Muscle of back (tissue), 11 donors: ENCODE measurements around the gene FOXN4. TPM values are rescaled to one million over a fixed set of nuclear protein-coding genes. Genes with fewer than 3 reads are reported as not detected.

Source experiments
- DNase-seq, 3 donors: peaks; one replicate each; pipeline versions ENCODE4 v3.0.0 to v3.0.0-alpha.2; 2013
- polyA plus RNA-seq, 10 donors: library from polyadenylated mRNA; unstranded; fragments of 120-200 nt; gene quantifications; one replicate each; pipeline ENCODE4 v1.2.1, GENCODE V29; 2013; ENCODE audit not compliant: insufficient read length in 10 of 10

Gene FOXN4
- polyA plus RNA-seq, 10 donors, result 0.07 to 0.24 (median 0.12) TPM; not detected in 3

DNA sequence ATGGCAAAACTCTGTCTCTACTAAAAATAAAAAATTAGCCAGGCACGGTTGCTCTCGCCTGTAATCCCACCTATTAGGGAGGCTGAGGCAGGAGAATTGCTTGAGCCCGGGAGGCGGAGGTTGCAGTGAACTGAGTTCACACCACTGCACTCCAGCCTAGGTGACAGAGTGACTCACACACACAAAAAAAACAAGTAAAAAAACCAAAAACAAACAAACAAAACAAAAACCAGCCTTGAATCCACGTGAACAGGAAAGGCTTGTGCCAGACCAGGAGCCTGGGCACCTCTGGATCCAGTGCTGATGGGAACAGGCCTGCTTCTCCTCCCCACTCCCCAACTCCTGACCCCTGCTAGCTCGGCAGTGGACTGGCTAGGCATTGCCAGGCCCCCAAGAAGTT lies 3.5 kb downstream of the FOXN4 start:
- DNase-seq, result no peak

DNA sequence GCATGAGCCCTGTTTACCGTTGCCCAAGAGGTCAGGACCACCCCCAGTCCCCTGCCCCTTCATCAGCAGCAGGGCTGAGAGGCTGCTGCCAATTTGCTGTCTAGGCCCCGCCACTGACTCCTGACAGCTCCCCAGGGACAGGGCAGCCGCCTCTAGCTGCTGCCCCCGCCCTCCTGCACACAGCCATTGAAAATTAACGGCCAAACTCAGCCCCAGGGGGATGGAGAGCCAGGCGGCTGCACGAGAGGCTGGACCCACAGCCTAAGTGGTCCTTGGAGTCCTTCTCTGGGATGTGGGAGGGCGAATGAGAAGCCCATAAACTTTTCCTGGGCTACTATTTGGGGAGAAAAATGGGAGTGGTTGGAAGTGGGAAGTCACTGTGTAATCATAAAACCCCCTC lies 4.6 kb downstream of the FOXN4 start:
- DNase-seq, result no peak

DNA sequence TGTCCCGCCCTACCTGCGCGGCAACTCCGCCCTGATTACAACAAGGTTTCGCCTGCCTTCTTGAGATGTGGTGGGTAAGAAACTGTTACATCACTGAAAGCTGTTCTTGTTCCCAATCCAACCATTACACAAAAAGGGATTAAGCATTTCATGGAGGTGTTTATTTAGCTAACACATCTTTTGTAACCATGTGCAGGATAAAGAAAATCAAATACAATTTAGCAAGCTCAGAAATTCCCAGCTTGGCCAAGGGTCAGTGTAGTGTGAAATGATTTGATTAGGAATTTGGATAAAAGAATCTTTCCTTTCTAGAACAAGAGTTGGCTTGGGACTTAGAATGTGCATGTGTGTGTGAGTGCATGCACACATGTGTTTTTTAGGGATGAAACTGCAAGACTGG lies 6.3 kb downstream of the FOXN4 start:
- DNase-seq, result no peak

DNA sequence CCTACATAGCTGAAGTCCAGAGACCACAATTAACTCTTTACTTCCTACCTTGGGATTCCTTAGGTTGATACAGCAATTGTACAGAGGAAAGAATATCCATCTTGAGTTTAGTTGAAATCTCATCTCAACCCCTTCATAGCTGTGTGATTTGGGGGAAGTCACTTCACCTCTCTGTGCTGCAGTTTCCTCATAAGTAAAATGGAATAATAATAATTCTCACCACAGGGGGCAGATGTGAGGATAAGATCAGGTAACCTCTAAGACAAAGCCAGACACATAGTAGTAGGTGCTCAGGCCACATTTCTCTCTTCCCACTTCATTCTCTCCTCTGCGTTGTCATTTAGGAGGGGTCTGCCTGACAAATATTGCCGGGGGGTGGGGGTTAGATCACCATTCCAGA lies 6.7 kb downstream of the FOXN4 start:
- no peak for DNase-seq

DNA sequence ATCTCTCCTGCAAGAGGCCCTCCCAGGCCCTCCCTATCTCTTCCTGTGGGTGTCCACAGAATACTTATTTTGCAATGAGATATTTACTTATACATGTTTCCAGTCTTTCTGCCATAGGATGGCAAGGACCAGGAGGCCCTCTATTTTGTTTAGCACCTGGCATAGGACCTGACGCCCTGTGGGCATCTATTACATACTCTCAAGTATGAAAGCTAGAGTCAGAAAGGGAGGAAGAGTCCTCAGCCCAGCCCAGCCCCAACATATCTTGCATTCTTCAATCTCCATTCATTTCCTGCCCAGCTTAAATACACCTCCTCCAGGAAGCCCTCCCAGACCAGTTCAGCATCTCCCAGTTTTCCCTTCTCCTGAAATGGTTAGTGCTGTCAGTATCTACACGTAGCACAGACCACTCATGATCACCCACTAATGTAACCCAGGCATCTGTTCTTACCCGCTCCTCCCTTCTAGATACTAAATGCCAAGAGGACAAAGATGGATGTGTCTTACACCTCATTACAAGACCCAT lies 7.4 kb downstream of the FOXN4 start:
- DNase-seq, result no peak

DNA sequence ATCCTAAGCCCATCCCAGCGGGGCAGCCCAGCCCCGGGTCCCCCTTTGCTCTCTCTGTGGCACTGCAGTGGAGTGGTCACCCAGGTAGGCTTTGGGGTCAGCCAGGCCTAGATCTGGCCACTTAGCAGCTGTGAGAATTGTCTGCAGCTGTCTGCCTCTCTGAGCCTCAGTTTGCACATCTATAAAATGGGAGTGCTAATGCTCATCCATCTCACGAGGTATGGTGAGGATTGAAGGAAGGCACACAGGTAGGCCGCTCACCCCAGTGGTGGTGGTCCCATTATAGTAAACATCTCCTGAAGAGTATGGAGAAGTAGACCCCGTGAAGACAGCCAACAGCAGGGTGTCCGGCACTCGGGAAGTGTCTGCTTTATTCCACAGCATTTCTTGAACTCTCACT lies 9.2 kb downstream of the FOXN4 start:
- DNase-seq, result no peak

- no peak for DNase-seq
Measured at GRCh38 chr12:109296431-109296830, 12.7 kb downstream of the FOXN4 start.

DNA sequence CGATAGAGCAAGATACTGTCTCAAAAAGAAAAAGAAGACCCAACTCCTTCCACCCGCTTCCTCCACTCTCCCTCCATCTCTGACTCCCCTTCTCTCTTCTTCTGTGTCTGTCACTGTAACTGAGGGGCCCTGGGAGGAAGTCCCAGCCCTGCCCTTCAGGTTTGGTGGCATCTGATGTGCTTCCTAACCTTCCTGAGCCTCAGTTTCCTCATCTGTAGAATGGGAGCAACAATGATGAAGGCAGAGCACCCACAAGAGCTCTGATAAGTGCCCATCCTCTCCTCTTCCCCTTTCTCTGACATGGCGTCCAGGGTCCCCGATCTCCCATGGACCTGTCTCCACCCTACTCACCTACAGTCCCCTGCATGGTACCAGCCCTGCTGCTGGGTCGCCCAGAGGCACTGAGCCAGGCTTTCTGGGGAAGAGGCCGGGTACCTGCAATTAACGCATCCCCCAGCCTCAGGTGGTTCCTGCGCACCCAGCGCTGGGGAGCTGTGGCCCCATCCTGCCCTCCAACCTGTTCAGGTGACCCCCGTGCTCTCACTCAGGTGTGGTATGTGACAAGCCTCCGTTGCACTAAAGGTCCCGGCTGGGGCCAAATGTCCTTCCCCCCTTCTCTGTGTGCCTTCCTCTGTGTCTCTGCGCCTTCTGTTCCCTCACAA lies 13.2 kb downstream of the FOXN4 start:
- no peak for DNase-seq

DNA sequence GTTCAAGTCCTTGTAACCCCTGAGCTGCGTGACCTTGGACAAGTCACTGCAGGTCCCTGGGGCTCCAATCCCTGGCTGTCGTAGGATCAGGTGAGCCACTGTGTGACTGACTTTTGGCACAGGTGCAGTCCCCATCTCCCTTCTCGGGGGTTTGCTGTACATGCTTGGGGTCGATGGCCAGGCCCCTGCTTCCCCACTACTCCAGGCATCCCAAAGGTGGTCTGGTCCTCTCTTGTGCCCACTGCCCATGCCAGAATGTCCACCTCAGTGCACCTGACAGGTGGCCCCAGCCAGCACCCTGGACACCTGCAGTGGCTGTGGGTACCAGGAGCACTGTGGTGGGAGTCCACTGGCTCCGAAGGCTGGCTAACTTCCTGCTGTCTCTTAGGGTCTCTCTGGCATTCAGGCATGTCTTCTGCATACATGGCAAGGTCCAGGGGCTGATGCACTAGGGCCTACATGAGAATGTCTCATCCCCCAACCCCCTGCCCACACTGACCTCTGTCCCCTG lies 14.7 kb downstream of the FOXN4 start:
- DNase-seq, result no peak

DNA sequence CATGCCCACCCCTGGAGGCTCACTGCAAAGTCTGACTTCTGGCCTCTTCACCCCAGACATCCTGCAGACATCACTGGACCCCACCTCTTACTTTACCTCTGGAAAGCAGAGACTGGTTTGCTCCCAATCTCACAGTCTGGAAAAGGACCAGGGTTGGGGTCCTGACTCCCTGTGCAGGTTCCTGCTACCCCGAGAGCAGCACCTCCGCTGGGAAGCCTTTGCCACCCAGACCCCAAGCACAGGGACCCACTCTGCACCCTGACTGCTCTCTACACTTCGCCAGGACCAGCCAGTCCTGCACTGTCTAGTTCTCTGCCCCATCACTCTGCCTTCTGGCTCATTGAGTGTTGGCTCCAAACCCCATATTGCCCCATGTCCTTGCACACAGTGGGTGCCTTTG lies 16.0 kb downstream of the FOXN4 start:
- no peak for DNase-seq

- DNase-seq, result no peak
Measured at GRCh38 chr12:109292342-109292711, 16.8 kb downstream of the FOXN4 start.

DNA sequence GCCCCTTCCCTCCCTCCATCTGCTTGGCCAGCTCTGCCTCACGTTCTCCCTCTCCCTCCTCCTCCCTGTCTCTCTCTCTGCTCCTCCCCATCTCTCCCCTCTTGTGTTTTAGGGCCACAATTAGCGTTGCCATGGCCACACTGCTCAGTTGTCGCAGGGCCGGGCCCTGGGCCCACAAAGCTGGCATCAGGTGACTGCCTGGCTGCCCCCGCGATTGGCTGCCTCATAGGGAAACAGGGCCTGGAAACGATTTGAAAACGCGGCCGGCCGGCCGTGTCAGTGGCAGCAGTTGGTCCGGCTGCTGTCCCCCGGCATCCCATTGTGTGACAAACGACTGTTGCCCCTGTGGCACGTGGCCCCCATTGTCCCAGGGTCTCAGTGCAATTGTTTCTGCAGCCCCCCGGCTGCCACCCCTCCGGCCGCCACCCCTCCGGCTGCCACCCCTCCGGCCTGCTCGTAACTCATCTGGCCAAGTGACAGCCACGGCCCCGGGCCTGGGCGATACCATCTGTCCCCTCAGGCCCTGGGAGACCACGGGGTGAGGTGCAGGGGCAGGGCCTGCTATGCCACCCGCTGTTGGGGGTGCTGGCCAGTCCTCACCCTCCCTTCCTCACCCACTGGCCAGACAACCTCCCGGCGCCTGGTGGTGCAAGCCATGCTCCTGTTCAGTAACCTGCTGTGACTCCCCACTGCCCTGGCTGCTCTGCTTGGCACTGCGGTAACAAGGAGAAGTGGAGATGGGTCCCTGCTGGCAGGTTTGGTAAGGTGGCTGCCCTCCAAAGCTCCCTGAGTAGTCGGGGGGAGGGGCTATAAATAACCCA lies 17.4 kb downstream of the FOXN4 start:
- DNase-seq, result peak; percentile 45 to 88 (median 69)

GRCh38 chr12:109291117-109291516 lies 18.0 kb downstream of the FOXN4 start:
- DNase-seq, result no peak

DNA sequence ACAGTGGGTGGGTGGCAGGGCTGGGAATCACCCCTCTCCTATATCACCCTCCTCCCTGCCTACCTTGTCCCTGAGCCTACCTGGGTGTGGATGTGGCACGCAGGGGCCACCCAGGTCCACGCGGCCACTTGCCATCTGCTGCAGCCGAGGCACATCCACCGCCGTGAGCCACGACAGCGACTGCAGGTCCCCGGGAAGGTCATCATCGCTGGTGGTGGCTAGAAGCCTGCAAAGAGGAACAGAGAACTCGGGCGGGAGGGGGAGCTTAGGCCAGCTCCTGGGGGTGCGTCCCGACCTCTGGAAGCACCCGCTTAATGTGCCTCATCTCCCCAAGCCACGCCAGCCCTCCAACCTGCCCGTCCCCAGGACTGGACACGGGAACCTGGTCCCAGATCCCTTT lies 19.0 kb downstream of the FOXN4 start:
- no peak for DNase-seq

- DNase-seq, result no peak
Measured at GRCh38 chr12:109289551-109289950, 19.5 kb downstream of the FOXN4 start.

DNA sequence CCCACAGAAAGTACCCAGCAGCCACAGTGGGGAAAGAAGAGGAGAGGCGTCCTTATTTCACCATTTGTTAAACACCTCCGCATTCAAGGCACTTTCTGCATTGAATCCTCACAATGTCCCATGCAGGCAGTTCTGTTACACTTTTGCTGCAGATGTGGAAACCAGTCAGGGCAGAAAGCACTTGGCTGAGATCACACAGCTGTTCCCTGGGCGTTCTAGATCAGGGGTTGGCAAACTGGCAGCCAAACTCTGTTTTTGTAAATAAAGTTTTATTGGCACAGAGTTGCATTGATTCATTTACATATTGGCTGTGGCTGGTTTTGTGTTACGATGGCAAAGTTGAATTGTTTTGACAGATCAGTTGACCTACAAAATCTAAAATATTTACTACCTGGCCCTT lies 20.1 kb downstream of the FOXN4 start:
- no peak for DNase-seq

- DNase-seq, result no peak
Measured at GRCh38 chr12:109288571-109288970, 20.5 kb downstream of the FOXN4 start.

- DNase-seq, result no peak
Measured at GRCh38 chr12:109287811-109288469, 21.1 kb downstream of the FOXN4 start.

DNA sequence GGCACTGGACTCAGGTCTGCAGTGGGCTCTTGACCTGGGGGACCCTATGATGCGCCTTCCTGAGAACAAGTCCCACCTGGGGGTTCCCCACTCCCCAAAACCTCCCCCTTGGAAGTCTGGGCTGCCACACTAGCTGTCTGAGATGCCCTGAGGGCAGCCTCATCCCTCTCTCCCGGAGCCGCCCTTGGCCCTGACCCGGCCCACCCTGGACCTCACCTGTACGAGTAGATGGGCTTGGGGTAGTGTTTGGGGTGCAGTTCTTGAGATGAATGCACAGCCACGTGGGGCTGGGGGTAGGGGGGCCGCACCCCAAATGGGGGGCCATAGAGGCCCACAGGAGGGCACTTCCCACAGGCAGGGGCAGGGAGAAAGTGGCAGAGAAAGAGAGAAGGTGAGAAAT lies 21.9 kb downstream of the FOXN4 start:
- no peak for DNase-seq

DNA sequence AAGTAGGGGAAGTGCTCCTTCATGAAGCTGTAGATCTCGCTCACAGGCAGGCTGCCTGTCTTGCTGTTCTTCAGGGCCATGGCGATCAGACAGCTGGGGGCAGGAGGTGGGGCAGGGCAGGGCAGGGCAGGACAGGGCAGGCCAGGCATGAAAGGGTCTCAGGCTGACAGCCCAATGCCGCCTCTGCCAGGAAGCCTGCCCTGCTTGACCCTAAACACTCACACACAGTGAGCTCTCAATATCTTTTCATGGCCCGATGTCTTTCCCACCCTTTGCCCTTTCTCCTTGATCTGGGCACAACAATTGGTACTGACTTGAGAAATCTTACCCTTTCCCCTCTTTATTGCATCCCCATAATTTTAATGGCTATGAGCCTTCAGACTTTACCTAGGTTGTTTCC lies 22.4 kb downstream of the FOXN4 start:
- no peak for DNase-seq

- no peak for DNase-seq
Measured at GRCh38 chr12:109286252-109286651, 22.8 kb downstream of the FOXN4 start.

GRCh38 chr12:109284392-109284791 lies 24.7 kb downstream of the FOXN4 start:
- no peak for DNase-seq

DNA sequence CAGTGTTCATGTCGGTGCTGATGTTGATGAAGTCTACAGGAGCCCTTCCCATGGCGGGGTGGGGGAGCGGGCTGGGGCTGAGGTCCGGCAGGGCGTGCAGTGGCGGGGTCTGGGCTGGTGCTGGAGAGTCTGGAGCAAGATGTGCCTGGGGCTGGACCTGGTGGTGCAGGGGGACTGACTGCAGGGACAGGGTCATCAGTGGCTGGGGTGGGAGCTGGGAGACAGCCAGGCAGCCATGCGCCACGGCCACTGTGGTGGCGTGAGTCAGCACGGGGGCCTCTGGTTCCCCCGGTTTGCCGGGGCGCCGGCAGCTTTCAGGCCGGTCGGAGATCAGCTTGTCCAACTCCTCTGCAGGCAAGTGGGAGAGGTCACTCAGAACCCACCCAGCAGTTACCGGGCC lies 27.6 kb downstream of the FOXN4 start:
- no peak for DNase-seq
